Measurements from ENCODE around the gene TRIP10. TPM values are rescaled to one million over a fixed set of nuclear protein-coding genes. Genes with fewer than 3 reads are reported as not detected.

Gene TRIP10
- total and polyA plus RNA-seq, 2 of the 8 experiments (the other 6 are each of a cell fraction or from before 2014, with no cell fraction given) = 27.8 to 69.5 TPM

DNA sequence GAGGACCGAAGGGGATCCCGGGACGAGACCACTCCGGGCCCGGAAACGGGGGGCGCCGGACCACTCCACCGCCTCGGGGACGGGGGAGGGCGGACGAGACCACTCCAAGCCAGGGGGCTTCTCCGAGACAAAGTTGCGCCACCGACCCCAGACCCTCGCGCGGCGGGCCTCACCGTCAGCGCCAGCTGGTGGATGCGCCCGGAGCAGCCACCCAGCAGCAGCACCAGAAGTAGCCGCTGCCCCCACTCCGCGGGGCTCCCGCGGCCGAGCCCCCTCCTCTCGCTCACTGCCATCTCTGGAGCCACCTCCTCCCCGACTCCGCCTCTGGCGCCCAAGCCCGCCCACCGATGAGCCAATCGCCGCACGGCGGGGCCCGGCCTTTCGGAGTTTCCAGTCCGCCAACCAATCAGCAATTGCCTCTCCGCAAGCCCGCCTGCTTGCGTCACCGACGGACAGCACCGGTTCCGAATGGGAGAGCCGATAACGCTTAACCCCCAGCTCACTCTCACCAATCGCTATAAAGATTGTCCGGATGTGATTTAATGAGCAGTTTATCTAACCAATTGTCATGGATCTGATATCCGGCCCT is 2.1 kb upstream of the TRIP10 start, which contains the start of gene GPR108 (continued):
- no peak for TF ChIP-seq RNF2 (IDR thresholded peaks at IDR 0.05; ENCODE audit: borderline replicate concordance, low read depth, low read length, missing control alignments, poor library complexity, severe bottlenecking)
- TF ChIP-seq RAD21 (IDR thresholded peaks at IDR 0.05 in 1 of 2, conservative IDR thresholded peaks at IDR 0.05 in 1 of 2; ENCODE audit: low read depth in 2 of 2, low read length in 2 of 2) = peak in 1 of 2 experiments; percentile 11; a peak in 1 of 4 replicates
